Transverse colon (tissue), 4 donors: ENCODE measurements around the gene ABCD1. TPM values are rescaled to one million over a fixed set of nuclear protein-coding genes. Genes with fewer than 3 reads are reported as not detected.
"Not testable (repeated sequence)": the region's sequence is repeated elsewhere in the genome, so short reads cannot be mapped to it uniquely, and the experiment has no call there.

Experiments
- DNase-seq: peaks from one replicate; pipeline ENCODE4 v3.0.0-alpha.2; 2019
- H3K27ac ChIP-seq, 4 donors: fragments of 200-600 bp; sonication (generic); 2 replicates each; pipeline ENCODE4 v1.5.1; 2016 to 2018; ENCODE audit warnings: inconsistent platforms in 4 of 4
- H3K27me3 ChIP-seq: fragments of 200-600 bp; sonication (generic); 2 replicates; pipeline ENCODE4 v1.5.1; 2017; ENCODE audit warnings: inconsistent platforms
- H3K36me3 ChIP-seq, 4 donors: fragments of 200-600 bp; sonication (generic); 2 replicates each; pipeline ENCODE4 v1.5.1; 2017 to 2019; ENCODE audit warnings: inconsistent platforms in 4 of 4
- H3K4me1 ChIP-seq, 4 donors: fragments of 200-600 bp; sonication (generic); 2 replicates each; pipeline ENCODE4 v1.5.1; 2017 to 2020; ENCODE audit warnings: inconsistent platforms in 4 of 4
- H3K4me3 ChIP-seq, 4 donors: fragments of 200-600 bp; sonication (generic); 1 replicate in 1 of 4; 2 replicates in 3 of 4; pipeline versions ENCODE4 v1.5.1 to v1.6.1; 2017 to 2019; ENCODE audit warnings: inconsistent platforms in 4 of 4
- H3K9me3 ChIP-seq, 2 donors: fragments of 200-600 bp; sonication (generic); 2 replicates each; pipeline ENCODE4 v1.5.1; 2017 to 2019; ENCODE audit warnings: inconsistent platforms in 2 of 2
- CTCF ChIP-seq, 5 experiments: fragments of 200-600 bp in 3 of 5; fragments of 450-650 bp in 2 of 5; sonication (generic) in 3 of 5; IDR thresholded peaks; 1 replicate in 2 of 5; 2 replicates in 3 of 5; pipeline ENCODE4 v1.5.1; 2016 to 2017; ENCODE audit warnings: antibody characterized with exemption in 5 of 5, inconsistent platforms in 3 of 5, mild to moderate bottlenecking in 2 of 5, moderate library complexity in 1 of 5
- EP300 ChIP-seq: sonication (generic); formaldehyde crosslinking; IDR thresholded peaks from one replicate; pipeline ENCODE4 v1.6.1; 2017; ENCODE audit warnings: antibody characterized with exemption, low read depth
- POLR2A ChIP-seq: fragments of 450-650 bp; IDR thresholded peaks from one replicate; pipeline ENCODE4 v1.6.1; 2016; ENCODE audit warnings: antibody characterized with exemption, mild to moderate bottlenecking, moderate library complexity
- POLR2AphosphoS5 ChIP-seq, 3 donors: sonication (generic); formaldehyde crosslinking; IDR thresholded peaks; one replicate each; pipeline ENCODE4 v1.6.1; 2016; ENCODE audit warnings: antibody characterized with exemption in 3 of 3
- WGBS, 2 donors: methylation state at CpG; one replicate each; pipeline ENCODE4 v1.1.5; 2018; ENCODE audit warnings: low coverage in 1 of 2; 5-methylcytosine and 5-hydroxymethylcytosine counted together
- in situ Hi-C, 4 donors: fragments of 200-750 bp; cut with MboI; loops; one replicate each; pipeline versions ENCODE4 v1.15.0 to v1.15.1; 2017; ENCODE audit warnings: low sequenced_read_pairs in 3 of 4, low pct_ligation_motif_present in 1 of 4, low pct_unique_long_range_greater_than_20kb in 1 of 4
- intact Hi-C: fragments of 100-400 bp; cut with DNase I; formaldehyde crosslinking; loops from one replicate; pipeline ENCODE4 v1.15.1; 2023; ENCODE audit warnings: low total_unique reads
- total RNA-seq, 4 donors: library from RNA; depleted of rRNA; stranded (reverse); fragments of >200 nt; gene quantifications; one replicate each; pipeline ENCODE4 v1.1.0, GENCODE V29; 2016

Gene ABCD1
- total RNA-seq, 4 donors from 2014 or later: 7.0 to 50.5 (median 18.1) TPM

- no peak for DNase-seq
- in situ Hi-C loops: no loop called here
- H3K4me3 ChIP-seq: no peak overlapping the region
- TF ChIP-seq CTCF (IDR thresholded peaks at IDR 0.05) (no peak), EP300 (no peak), POLR2AphosphoS5 (IDR thresholded peaks at IDR 0.05) (no peak), POLR2A (no peak)
- no peaks in the 10 kb centered on the region for H3K9me3 ChIP-seq
- H3K27me3 ChIP-seq: no peaks in the 10 kb centered on the region
- intact Hi-C loops: no loop called here
- H3K36me3 ChIP-seq: no peaks in the 10 kb centered on the region
- H3K4me1 ChIP-seq: peaks cover 0 to 5% (median 2%) of the 10 kb centered on the region in 4 donors
- WGBS, 2 donors: 96% methylated on average over 26 of the region's 27 CpGs; no CpG with 5 or more reads in 1 of the 2 donors
- no peak overlapping the region for H3K27ac ChIP-seq
Measured at GRCh38 chrX:153738056-153738605, 13.5 kb downstream of the ABCD1 start.

GRCh38 chrX:153739754-153740486, 15.3 kb downstream of the ABCD1 start:
- in situ Hi-C loops: no loop called here

GRCh38 chrX:153740631-153741222, 16.1 kb downstream of the ABCD1 start:
- Histone ChIP-seq H3K36me3 (no peaks in the 10 kb centered on the region), H3K27me3 (no peaks in the 10 kb centered on the region), H3K9me3 (no peaks in the 10 kb centered on the region), H3K4me3 (no peak overlapping the region), H3K4me1 (peaks cover 0 to 12% (median 9%) of the 10 kb centered on the region in 4 donors), H3K27ac (no peak overlapping the region)
- in situ Hi-C loops: no loop called here
- 83% methylated on average over 14 of the region's 16 CpGs; no CpG with 5 or more reads in 1 of the 2 donors for WGBS, 2 donors
- no peak for TF ChIP-seq POLR2A
- TF ChIP-seq EP300: no peak
- no peak for TF ChIP-seq CTCF (IDR thresholded peaks at IDR 0.05)
- intact Hi-C loops: no loop called here
- no peak for DNase-seq

More at GRCh38 chrX:153739754-153740486, 15.3 kb downstream of the ABCD1 start:
- 92% methylated on average over 29 of the region's 29 CpGs; no CpG with 5 or more reads in 1 of the 2 donors for WGBS, 2 donors
- no peak for TF ChIP-seq POLR2AphosphoS5 (IDR thresholded peaks at IDR 0.05)
- TF ChIP-seq POLR2A: no peak
- no peak for TF ChIP-seq EP300
- no peak for TF ChIP-seq CTCF (IDR thresholded peaks at IDR 0.05)
- Histone ChIP-seq H3K36me3 (no peaks in the 10 kb centered on the region), H3K9me3 (no peaks in the 10 kb centered on the region), H3K4me1 (peaks cover 0 to 12% (median 9%) of the 10 kb centered on the region in 4 donors), H3K27me3 (no peaks in the 10 kb centered on the region), H3K27ac (no peak overlapping the region), H3K4me3 (no peak overlapping the region)
- DNase-seq: no peak
- intact Hi-C loops: no loop called here

GRCh38 chrX:153741446-153741845, 16.8 kb downstream of the ABCD1 start:
- TF ChIP-seq EP300 (no peak), POLR2A (no peak), POLR2AphosphoS5 (IDR thresholded peaks at IDR 0.05) (no peak), CTCF (IDR thresholded peaks at IDR 0.05) (no peak)
- H3K4me1 ChIP-seq: peaks cover 0 to 12% (median 9%) of the 10 kb centered on the region in 4 donors
- H3K27ac ChIP-seq: no peak overlapping the region
- intact Hi-C loops: no loop called here
- H3K27me3 ChIP-seq: no peaks in the 10 kb centered on the region
- no peak overlapping the region for H3K4me3 ChIP-seq
- WGBS, 2 donors: 81% methylated on average over 10 of the region's 14 CpGs; no CpG with 5 or more reads in 1 of the 2 donors
- in situ Hi-C loops: no loop called here
- no peaks in the 10 kb centered on the region for H3K36me3 ChIP-seq
- H3K9me3 ChIP-seq: no peaks in the 10 kb centered on the region
- DNase-seq: no peak

- H3K4me3 ChIP-seq, H3K27ac ChIP-seq, DNase-seq, H3K27me3 ChIP-seq, intact Hi-C loops, H3K36me3 ChIP-seq, in situ Hi-C loops, H3K9me3 ChIP-seq: not testable (repeated sequence)
- WGBS, 2 donors: 92% methylated on average over 12 of the region's 14 CpGs; no CpG with 5 or more reads in 1 of the 2 donors
- H3K4me1 ChIP-seq: peaks cover 0 to 12% (median 9%) of the 10 kb centered on the region in 4 donors
Measured at GRCh38 chrX:153742111-153742510, 17.5 kb downstream of the ABCD1 start.

- WGBS, 2 donors: 81% methylated on average over 29 of the region's 32 CpGs; no CpG with 5 or more reads in 1 of the 2 donors
- H3K27me3 ChIP-seq, H3K9me3 ChIP-seq, in situ Hi-C loops, intact Hi-C loops, H3K36me3 ChIP-seq, DNase-seq, H3K4me3 ChIP-seq: not testable (repeated sequence)
- Histone ChIP-seq H3K27ac (peak overlapping the region; percentile 40 to 84 (median 68)), H3K4me1 (peaks cover 0 to 12% (median 9%) of the 10 kb centered on the region in 4 donors)
Measured at GRCh38 chrX:153742796-153743467, 18.3 kb downstream of the ABCD1 start.
